ENCODE data around the gene RPL18. TPM values are rescaled to one million over a fixed set of nuclear protein-coding genes. Genes with fewer than 3 reads are reported as not detected.

RPL18 gene
- total RNA-seq, 1 experiment from 2014 or later: 1,618 TPM

DNA sequence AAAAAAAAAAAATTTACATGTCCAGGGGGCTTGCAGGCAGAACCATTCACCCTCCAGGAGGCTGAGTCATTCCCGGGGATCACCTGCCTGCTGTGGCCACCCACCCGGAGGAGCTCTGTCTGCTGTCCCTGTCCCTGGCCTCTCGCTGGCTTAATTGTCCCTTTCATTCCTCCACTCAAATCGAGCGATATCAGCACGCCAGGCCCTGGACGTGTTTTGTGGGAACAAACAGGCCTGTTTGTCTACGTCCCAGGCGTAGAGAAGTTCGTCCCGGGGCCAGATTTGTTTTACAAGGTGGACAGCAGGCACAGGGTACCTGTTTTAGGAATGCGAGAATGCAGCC is 45.8 kb downstream of the RPL18 start:
- TF ChIP-seq EZH2 (IDR thresholded peaks at IDR 0.05; ENCODE audit: low read depth): no peak
- TF ChIP-seq, protein P1, sequence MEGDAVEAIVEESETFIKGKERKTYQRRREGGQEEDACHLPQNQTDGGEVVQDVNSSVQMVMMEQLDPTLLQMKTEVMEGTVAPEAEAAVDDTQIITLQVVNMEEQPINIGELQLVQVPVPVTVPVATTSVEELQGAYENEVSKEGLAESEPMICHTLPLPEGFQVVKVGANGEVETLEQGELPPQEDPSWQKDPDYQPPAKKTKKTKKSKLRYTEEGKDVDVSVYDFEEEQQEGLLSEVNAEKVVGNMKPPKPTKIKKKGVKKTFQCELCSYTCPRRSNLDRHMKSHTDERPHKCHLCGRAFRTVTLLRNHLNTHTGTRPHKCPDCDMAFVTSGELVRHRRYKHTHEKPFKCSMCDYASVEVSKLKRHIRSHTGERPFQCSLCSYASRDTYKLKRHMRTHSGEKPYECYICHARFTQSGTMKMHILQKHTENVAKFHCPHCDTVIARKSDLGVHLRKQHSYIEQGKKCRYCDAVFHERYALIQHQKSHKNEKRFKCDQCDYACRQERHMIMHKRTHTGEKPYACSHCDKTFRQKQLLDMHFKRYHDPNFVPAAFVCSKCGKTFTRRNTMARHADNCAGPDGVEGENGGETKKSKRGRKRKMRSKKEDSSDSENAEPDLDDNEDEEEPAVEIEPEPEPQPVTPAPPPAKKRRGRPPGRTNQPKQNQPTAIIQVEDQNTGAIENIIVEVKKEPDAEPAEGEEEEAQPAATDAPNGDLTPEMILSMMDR (conservative IDR thresholded peaks at IDR 0.05): no peak
- H3K4me1 ChIP-seq (replicated peaks; ENCODE audit: insufficient read depth): peaks cover 8% of the 10 kb centered on the region
- H4K20me1 ChIP-seq (ENCODE audit: insufficient read depth): no peaks in the 10 kb centered on the region
- H3K9me3 ChIP-seq (ENCODE audit: insufficient read depth, low read depth): no peaks in the 10 kb centered on the region
- no peak overlapping the region for H3K4me2 ChIP-seq
- DNase-seq: no peak
- ChIA-PET CTCF (no interaction called here), POLR2A (ENCODE audit: unreplicated experiment) (no interaction called here)
- no peaks in the 10 kb centered on the region for H3K36me3 ChIP-seq (ENCODE audit: low read depth)
- H3K79me2 ChIP-seq (ENCODE audit: low read depth): no peaks in the 10 kb centered on the region
- H3K27me3 ChIP-seq (ENCODE audit: insufficient read depth, low read depth): no peaks in the 10 kb centered on the region
- no peak overlapping the region for H3K27ac ChIP-seq
- BruUV-seq (replicated peaks): no TSS peak
- H3K4me3 ChIP-seq: no peak overlapping the region
- H3K9me2 ChIP-seq (ENCODE audit: insufficient read depth): no peaks in the 10 kb centered on the region
- intact Hi-C loops (cut with micrococcal nuclease; ENCODE audit: unreplicated experiment): no loop called here
- H2AFZ ChIP-seq: no peak overlapping the region
- H3F3A ChIP-seq (ENCODE audit: insufficient read depth, low read depth): peaks cover 14% of the 10 kb centered on the region

DNA sequence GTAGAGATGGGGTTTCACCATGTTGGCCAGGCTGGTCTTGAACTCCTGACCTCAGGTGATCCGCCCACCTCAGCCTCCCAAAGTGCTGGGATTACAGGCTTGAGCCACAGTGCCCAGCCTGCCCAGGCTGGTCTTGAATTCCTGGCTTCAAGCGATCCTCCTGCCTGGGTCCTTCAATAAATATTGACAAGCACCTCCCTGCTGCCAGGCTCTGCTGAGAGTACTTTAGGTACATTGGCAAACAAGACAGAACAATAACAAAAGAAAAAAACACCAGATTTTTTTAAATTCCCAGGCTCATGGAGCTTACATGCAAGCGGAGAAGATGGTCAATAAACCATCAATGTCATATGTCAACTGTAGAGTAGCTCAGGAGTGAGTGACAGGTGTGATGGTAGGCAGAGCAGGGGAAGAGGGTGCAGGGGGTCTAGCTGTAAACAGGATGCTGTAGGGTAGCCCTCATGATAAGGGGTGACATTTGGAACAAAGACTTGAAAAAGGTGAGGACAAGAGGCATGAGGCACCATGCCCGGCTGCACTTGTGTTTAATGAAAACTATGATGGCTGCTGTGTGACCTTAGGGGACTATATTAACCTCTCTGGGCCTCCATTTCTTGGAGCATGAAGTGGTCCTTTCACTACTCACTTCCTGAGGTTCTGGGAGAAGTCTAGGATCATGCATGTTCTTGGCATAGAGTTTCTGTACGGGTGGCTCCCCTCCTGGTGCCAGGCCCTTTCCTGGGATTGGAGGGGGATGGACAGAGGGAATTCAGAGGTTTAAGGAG is 47.4 kb downstream of the RPL18 start:
- no peaks in the 10 kb centered on the region for H3K9me2 ChIP-seq (ENCODE audit: insufficient read depth)
- no peak overlapping the region for H3K4me2 ChIP-seq
- BruUV-seq (replicated peaks): no TSS peak
- peaks cover 15% of the 10 kb centered on the region for H3K4me1 ChIP-seq (replicated peaks; ENCODE audit: insufficient read depth)
- H3K9me3 ChIP-seq (ENCODE audit: insufficient read depth, low read depth): no peaks in the 10 kb centered on the region
- H3K27ac ChIP-seq: no peak overlapping the region
- H2AFZ ChIP-seq: no peak overlapping the region
- TF ChIP-seq, protein P1 (conservative IDR thresholded peaks at IDR 0.05): no peak
- no peak for TF ChIP-seq EZH2 (IDR thresholded peaks at IDR 0.05; ENCODE audit: low read depth)
- no peak for DNase-seq
- no peak overlapping the region for H3K4me3 ChIP-seq
- ChIA-PET POLR2A (ENCODE audit: unreplicated experiment) (interaction anchor here (0.6 kb wide), 2 partner anchors 32 to 257 kb away, joined by 3 read pairs; no protein-coding TSS in a partner anchor), CTCF (no interaction called here)
- H3F3A ChIP-seq (ENCODE audit: insufficient read depth, low read depth): peaks cover 23% of the 10 kb centered on the region
- no peaks in the 10 kb centered on the region for H4K20me1 ChIP-seq (ENCODE audit: insufficient read depth)
- intact Hi-C loops (cut with micrococcal nuclease; ENCODE audit: unreplicated experiment): no loop called here
- H3K79me2 ChIP-seq (ENCODE audit: low read depth): no peaks in the 10 kb centered on the region
- H3K27me3 ChIP-seq (ENCODE audit: insufficient read depth, low read depth): no peaks in the 10 kb centered on the region
- no peaks in the 10 kb centered on the region for H3K36me3 ChIP-seq (ENCODE audit: low read depth)

DNA sequence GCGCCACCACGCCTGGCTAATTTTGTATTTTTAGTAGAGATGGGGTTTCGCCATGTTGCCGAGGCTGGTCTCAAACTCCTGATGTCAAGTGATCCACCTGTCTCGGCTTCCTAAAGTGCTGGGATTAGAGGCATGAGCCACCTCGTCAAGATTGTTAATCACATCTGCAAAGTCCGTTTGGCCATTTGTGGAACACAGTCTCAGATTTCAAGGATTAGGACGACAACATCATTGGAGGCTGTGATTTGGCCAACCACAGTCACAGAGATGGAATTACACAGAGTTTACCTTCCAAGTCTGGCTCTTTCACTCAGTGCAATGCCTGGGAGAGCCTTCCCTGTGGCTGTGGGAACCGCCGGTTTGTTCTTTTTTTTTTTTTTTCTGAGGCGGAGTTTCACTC is 49.2 kb downstream of the RPL18 start:
- Histone ChIP-seq H3F3A (ENCODE audit: insufficient read depth, low read depth) (peaks cover 34% of the 10 kb centered on the region), H3K4me3 (no peak overlapping the region), H3K4me1 (replicated peaks; ENCODE audit: insufficient read depth) (peaks cover 24% of the 10 kb centered on the region), H3K27ac (no peak overlapping the region), H3K79me2 (ENCODE audit: low read depth) (no peaks in the 10 kb centered on the region), H2AFZ (no peak overlapping the region), H3K36me3 (ENCODE audit: low read depth) (no peaks in the 10 kb centered on the region), H3K9me3 (ENCODE audit: insufficient read depth, low read depth) (no peaks in the 10 kb centered on the region), H3K27me3 (ENCODE audit: insufficient read depth, low read depth) (no peaks in the 10 kb centered on the region), H3K9me2 (ENCODE audit: insufficient read depth) (no peaks in the 10 kb centered on the region), H4K20me1 (ENCODE audit: insufficient read depth) (no peaks in the 10 kb centered on the region), H3K4me2 (no peak overlapping the region)
- POLR2A ChIA-PET (ENCODE audit: unreplicated experiment): no interaction called here
- DNase-seq: no peak
- intact Hi-C loops (cut with micrococcal nuclease; ENCODE audit: unreplicated experiment): no loop called here
- TF ChIP-seq EZH2 (IDR thresholded peaks at IDR 0.05; ENCODE audit: low read depth): no peak
- TF ChIP-seq, protein P1 (conservative IDR thresholded peaks at IDR 0.05): no peak
- no TSS peak for BruUV-seq (replicated peaks)
- CTCF ChIA-PET: interaction anchor here (1.1 kb wide), 1 partner anchor 15 kb away, joined by 11 read pairs; no protein-coding TSS in a partner anchor

All from PC-9 (cell line).